GM23338 (cell line): Measurements from ENCODE around the gene SYNE2. TPM values are rescaled to one million over a fixed set of nuclear protein-coding genes. Genes with fewer than 3 reads are reported as not detected.

Experiments
- ATAC-seq: fragments of 200-7000 bp; cut with Tn5 transposase; 3 replicates; pipeline ENCODE4 v1.9.1; 2020
- DNase-seq: peaks from one replicate; pipeline ENCODE4 v3.0.0-alpha.2; 2015; ENCODE audit warnings: low spot score
- H2AFZ ChIP-seq: fragments of 200-600 bp; sonication (generic); 2 replicates; pipeline ENCODE4 v1.8.0; 2016; ENCODE audit warnings: antibody characterized with exemption, mild to moderate bottlenecking, moderate library complexity
- H3F3A ChIP-seq: fragments of 200-600 bp; sonication (generic); replicated peaks from 2 replicates; pipeline ENCODE4 v1.8.0; 2017; ENCODE audit warnings: antibody characterized with exemption, mixed run types, low read depth
- H3K27ac ChIP-seq: fragments of 200-600 bp; sonication (generic); 2 replicates; pipeline ENCODE4 v1.6.1; 2016; ENCODE audit warnings: low read depth
- H3K27me3 ChIP-seq: fragments of 200-600 bp; sonication (generic); 2 replicates; pipeline ENCODE4 v1.8.0; 2016; ENCODE audit warnings: mild to moderate bottlenecking, mixed run types, moderate library complexity; ENCODE audit not compliant: insufficient read depth
- H3K36me3 ChIP-seq: fragments of 200-600 bp; sonication (generic); 2 replicates; pipeline ENCODE4 v1.8.0; 2016; ENCODE audit warnings: mild to moderate bottlenecking; ENCODE audit not compliant: insufficient read depth
- H3K4me1 ChIP-seq: fragments of 200-600 bp; sonication (generic); 2 replicates; pipeline ENCODE4 v1.8.0; 2016; ENCODE audit warnings: mild to moderate bottlenecking, moderate library complexity; ENCODE audit not compliant: insufficient read depth
- H3K4me2 ChIP-seq: fragments of 200-600 bp; sonication (generic); 2 replicates; pipeline ENCODE4 v1.7.1; 2017; ENCODE audit warnings: mixed run types
- H3K4me3 ChIP-seq: fragments of 200-600 bp; sonication (generic); 2 replicates; pipeline ENCODE4 v1.6.1; 2016; ENCODE audit warnings: mixed run types
- H3K79me2 ChIP-seq: fragments of 200-600 bp; sonication (generic); replicated peaks from 2 replicates; pipeline ENCODE4 v1.8.0; 2017; ENCODE audit warnings: mild to moderate bottlenecking; ENCODE audit not compliant: insufficient read depth
- H3K9me2 ChIP-seq: fragments of 200-600 bp; sonication (generic); 2 replicates; pipeline ENCODE4 v1.8.0; 2017; ENCODE audit not compliant: insufficient read depth
- H4K20me1 ChIP-seq: fragments of 200-600 bp; sonication (generic); replicated peaks from 2 replicates; pipeline ENCODE4 v1.8.0; 2017; ENCODE audit warnings: mild to moderate bottlenecking; ENCODE audit not compliant: insufficient read depth
- H3K27ac Mint-ChIP-seq: 2 replicates; pipeline ENCODE4 v1.8.0; 2020; ENCODE audit warnings: inconsistent platforms, mild to moderate bottlenecking, moderate library complexity, mixed read lengths
- H3K27me3 Mint-ChIP-seq: 3 replicates; pipeline ENCODE4 v1.8.0; 2022; ENCODE audit warnings: low read depth, mild to moderate bottlenecking, moderate library complexity, mixed read lengths, inconsistent platforms; ENCODE audit not compliant: insufficient read depth, poor library complexity
- H3K36me3 Mint-ChIP-seq: 3 replicates; pipeline ENCODE4 v1.8.0; 2021; ENCODE audit warnings: low read depth, mild to moderate bottlenecking, inconsistent platforms, moderate library complexity, mixed read lengths
- H3K4me1 Mint-ChIP-seq: 3 replicates; pipeline ENCODE4 v1.8.0; 2020; ENCODE audit warnings: mild to moderate bottlenecking, inconsistent platforms, mixed read lengths
- H3K4me3 Mint-ChIP-seq: 3 replicates; pipeline ENCODE4 v1.8.0; 2021; ENCODE audit warnings: moderate library complexity, mild to moderate bottlenecking, inconsistent platforms, mixed read lengths
- H3K9me3 Mint-ChIP-seq: 3 replicates; pipeline ENCODE4 v1.8.0; 2020; ENCODE audit warnings: moderate library complexity, mild to moderate bottlenecking, inconsistent platforms, mixed read lengths
- CREB1 ChIP-seq: fragments of 250-450 bp; sonication (Bioruptor Pico); IDR thresholded peaks from 2 replicates; pipeline ENCODE4 v1.5.0; 2020; ENCODE audit warnings: low read depth, mild to moderate bottlenecking, moderate library complexity
- CTCF ChIP-seq, 2 experiments: fragments of 200-600 bp in 1 of 2; sonication (generic) in 1 of 2; conservative IDR thresholded peaks; 2 replicates each; pipeline versions ENCODE4 v1.5.1 to v1.6.1; 2016 to 2017; ENCODE audit warnings: antibody characterized with exemption in 2 of 2, low read depth in 2 of 2, mild to moderate bottlenecking in 2 of 2, moderate library complexity in 1 of 2
- ETS1 ChIP-seq: IDR thresholded peaks from 2 replicates; pipeline ENCODE4 v1.6.1; 2016; ENCODE audit warnings: antibody characterized with exemption
- EZH2 ChIP-seq: fragments of 200-600 bp; sonication (generic); IDR thresholded peaks from one replicate; pipeline ENCODE4 v1.8.0; 2017; ENCODE audit warnings: antibody characterized with exemption, mild to moderate bottlenecking, low read depth; ENCODE audit not compliant: unreplicated experiment
- EZH2phosphoT487 ChIP-seq: fragments of 200-600 bp; sonication (generic); IDR thresholded peaks from one replicate; pipeline ENCODE4 v1.8.1; 2018; ENCODE audit warnings: antibody characterized with exemption; ENCODE audit not compliant: unreplicated experiment
- JUNB ChIP-seq: IDR thresholded peaks from one replicate; pipeline ENCODE4 v1.6.1; 2016; ENCODE audit warnings: antibody characterized with exemption; ENCODE audit not compliant: unreplicated experiment
- NANOG ChIP-seq: IDR thresholded peaks from 2 replicates; pipeline ENCODE4 v1.6.1; 2016; ENCODE audit warnings: antibody characterized with exemption, borderline replicate concordance
- POLR2AphosphoS5 ChIP-seq: IDR thresholded peaks from 2 replicates; pipeline ENCODE4 v1.6.1; 2016; ENCODE audit warnings: antibody characterized with exemption, low read depth
- REST ChIP-seq: IDR thresholded peaks from one replicate; pipeline ENCODE4 v1.6.1; 2018; ENCODE audit warnings: antibody characterized with exemption; ENCODE audit not compliant: unreplicated experiment
- STAT1 ChIP-seq: IDR thresholded peaks from one replicate; pipeline ENCODE4 v1.6.1; 2016; ENCODE audit warnings: antibody characterized with exemption; ENCODE audit not compliant: unreplicated experiment
- ZNF114 ChIP-seq: fragments of 250-450 bp; sonication (Bioruptor Pico); IDR thresholded peaks from 2 replicates; pipeline ENCODE4 v1.5.0; 2020; ENCODE audit warnings: mild to moderate bottlenecking, moderate library complexity
- ZNF331 ChIP-seq: fragments of 250-450 bp; sonication (Bioruptor Pico); IDR thresholded peaks from 2 replicates; pipeline ENCODE4 v1.5.0; 2020; ENCODE audit warnings: low read depth, mild to moderate bottlenecking, moderate library complexity
- ZNF462 ChIP-seq: fragments of 250-450 bp; sonication (Bioruptor Pico); IDR thresholded peaks from 2 replicates; pipeline ENCODE4 v1.5.0; 2020; ENCODE audit warnings: mild to moderate bottlenecking, moderate library complexity
- polyA plus RNA-seq: library from polyadenylated mRNA; unstranded; fragments of >200 nt; fragmentation: Nextera tagmentation; extraction: Ambion mirVana; gene quantifications from 2 replicates; pipeline ENCODE4 v1.2.1, GENCODE V29; 2016
- total RNA-seq: library from RNA; depleted of rRNA; stranded (reverse); fragments of >200 nt; shearing (Covaris generic); gene quantifications from 2 replicates; pipeline ENCODE4 v1.2.3, GENCODE V29; 2014

Gene SYNE2
- total and polyA plus RNA-seq, 2 experiments from 2014 or later = 34.3 to 86.5 TPM

GRCh38 chr14:63981569-63981968, 128.8 kb downstream of the SYNE2 start:
- Mint-ChIP-seq H3K27ac (no peak overlapping the region), H3K27me3 (peaks cover 2% of the 10 kb centered on the region), H3K4me3 (no peak overlapping the region), H3K36me3 (peaks cover 16% of the 10 kb centered on the region; the same call in 2 of the 3 replicates), H3K4me1 (no peaks in the 10 kb centered on the region), H3K9me3 (no peaks in the 10 kb centered on the region)
- H3K36me3 ChIP-seq = no peaks in the 10 kb centered on the region; the same call in 1 of the 2 replicates
- no peak overlapping the region for H2AFZ ChIP-seq
- H3K4me3 ChIP-seq = no peak overlapping the region
- H3K4me2 ChIP-seq = no peak overlapping the region
- no peaks in the 10 kb centered on the region for H3F3A ChIP-seq
- no peaks in the 10 kb centered on the region for H3K27me3 ChIP-seq
- no peak for TF ChIP-seq JUNB
- TF ChIP-seq ETS1 = no peak
- no peak for TF ChIP-seq CTCF (conservative IDR thresholded peaks at IDR 0.05; ENCODE audit: low read depth in 2 of 2)
- no peak for TF ChIP-seq NANOG
- no peak for TF ChIP-seq REST
- TF ChIP-seq ZNF462 = no peak
- TF ChIP-seq POLR2AphosphoS5 = no peak
- TF ChIP-seq EZH2 = no peak
- TF ChIP-seq EZH2phosphoT487 = no peak
- no peak for TF ChIP-seq CREB1 (CRISPR knock-in tag)
- no peak for TF ChIP-seq ZNF114 (CRISPR knock-in tag)
- TF ChIP-seq STAT1 = no peak
- TF ChIP-seq ZNF331 (CRISPR knock-in tag) = no peak
- H3K9me2 ChIP-seq = no peaks in the 10 kb centered on the region
- H3K4me1 ChIP-seq = no peaks in the 10 kb centered on the region
- DNase-seq = no peak
- H3K79me2 ChIP-seq = no peaks in the 10 kb centered on the region
- ATAC-seq = no peak
- H4K20me1 ChIP-seq = no peaks in the 10 kb centered on the region
- H3K27ac ChIP-seq = no peak overlapping the region
